Middle frontal gyrus (tissue), 1 donor: ENCODE data around the gene CYTL1.
"Not testable (repeated sequence)": the region's sequence is repeated elsewhere in the genome, so short reads cannot be mapped to it uniquely, and the experiment has no call there.

Experiments
- DNase-seq: peaks from one replicate; pipeline ENCODE4 v3.0.0-alpha.2; 2015; ENCODE audit warnings: low spot score; ENCODE audit errors: extremely low spot score

The CYTL1 gene

GRCh38 chr4:5019274-5019673 lies at the start of gene CYTL1:
Gene CYTL1 (minus strand): TSS chr4:5019458. CDS start chr4:5019445, 13 bp downstream.
- no peak for DNase-seq

GRCh38 chr4:5067908-5068307 lies 48.6 kb upstream of the CYTL1 start:
- DNase-seq = no peak

- not testable (repeated sequence) for DNase-seq
These were observed 47.7 kb upstream of the CYTL1 start for GRCh38 chr4:5066968-5067367.

- DNase-seq = no peak
These were observed 46.8 kb upstream of the CYTL1 start for GRCh38 chr4:5066101-5066500.

GRCh38 chr4:5055411-5055810 lies 36.2 kb upstream of the CYTL1 start:
- DNase-seq = no peak

- DNase-seq = no peak
These were observed 35.3 kb upstream of the CYTL1 start for GRCh38 chr4:5054532-5054931.

- DNase-seq = no peak
These were observed 33.6 kb upstream of the CYTL1 start for GRCh38 chr4:5052726-5053425.

GRCh38 chr4:5052204-5052702 lies 33.0 kb upstream of the CYTL1 start:
- DNase-seq = no peak

- DNase-seq = no peak
These were observed 32.3 kb upstream of the CYTL1 start, which contains the start of gene STK32B for GRCh38 chr4:5051278-5052203. Gene STK32B (plus strand): TSS chr4:5051480.

GRCh38 chr4:5050520-5051277 lies 31.4 kb upstream of the CYTL1 start:
- DNase-seq = peak; percentile 71

GRCh38 chr4:5048721-5049120 lies 29.5 kb upstream of the CYTL1 start:
- no peak for DNase-seq

GRCh38 chr4:5045097-5045496 lies 25.8 kb upstream of the CYTL1 start:
- DNase-seq = no peak

GRCh38 chr4:5044341-5044740 lies 25.1 kb upstream of the CYTL1 start:
- DNase-seq = no peak

- DNase-seq = no peak
These were observed 24.3 kb upstream of the CYTL1 start for GRCh38 chr4:5043579-5043978.

- no peak for DNase-seq
These were observed 22.4 kb upstream of the CYTL1 start for GRCh38 chr4:5041699-5042098.

GRCh38 chr4:5040856-5041620 lies 21.8 kb upstream of the CYTL1 start:
- DNase-seq = no peak

GRCh38 chr4:5039800-5040199 lies 20.5 kb upstream of the CYTL1 start:
- DNase-seq = no peak

- DNase-seq = no peak
These were observed 18.6 kb upstream of the CYTL1 start for GRCh38 chr4:5037553-5038551.

- no peak for DNase-seq
These were observed 17.0 kb upstream of the CYTL1 start for GRCh38 chr4:5036239-5036638.

GRCh38 chr4:5034206-5034605 lies 14.9 kb upstream of the CYTL1 start:
- no peak for DNase-seq
